Neural cell (in vitro differentiated cells): ENCODE data around the gene BCKDK.

Experiments
- REST ChIP-seq: IDR thresholded peaks from 2 replicates; pipeline ENCODE4 v1.6.1; 2012; ENCODE audit warnings: borderline replicate concordance
- TF ChIP-seq, protein P1 (sequence below): fragments of 450-650 bp; IDR thresholded peaks from 2 replicates; pipeline ENCODE4 v1.5.1; 2014; ENCODE audit warnings: antibody characterized with exemption, mild to moderate bottlenecking, moderate library complexity; ENCODE audit not compliant: poor library complexity, severe bottlenecking

DNA sequence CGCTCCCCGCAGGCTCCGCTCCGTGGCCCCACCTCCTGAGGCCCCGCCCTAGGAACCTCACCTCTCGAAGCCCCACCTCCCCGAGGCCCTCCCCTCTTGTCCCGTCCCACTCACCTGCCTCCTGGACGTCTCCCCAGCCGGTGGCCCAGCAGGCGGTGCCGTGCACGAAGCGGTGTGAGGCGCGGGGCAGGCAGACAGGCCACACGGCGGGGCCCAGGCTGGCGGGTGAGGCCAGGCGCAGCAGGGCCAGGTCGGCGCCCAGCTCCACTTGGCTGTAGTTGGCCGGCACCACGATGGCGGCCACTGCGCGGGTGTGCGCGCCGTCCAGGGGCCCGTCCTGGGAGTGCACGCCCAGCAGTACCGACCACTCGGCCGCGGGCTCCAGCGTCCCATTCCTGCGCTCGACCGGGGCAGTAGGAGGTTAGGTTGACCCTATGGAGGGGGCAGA is 40.1 kb downstream of the BCKDK start:
- TF ChIP-seq REST: no peak
- TF ChIP-seq, protein P1, sequence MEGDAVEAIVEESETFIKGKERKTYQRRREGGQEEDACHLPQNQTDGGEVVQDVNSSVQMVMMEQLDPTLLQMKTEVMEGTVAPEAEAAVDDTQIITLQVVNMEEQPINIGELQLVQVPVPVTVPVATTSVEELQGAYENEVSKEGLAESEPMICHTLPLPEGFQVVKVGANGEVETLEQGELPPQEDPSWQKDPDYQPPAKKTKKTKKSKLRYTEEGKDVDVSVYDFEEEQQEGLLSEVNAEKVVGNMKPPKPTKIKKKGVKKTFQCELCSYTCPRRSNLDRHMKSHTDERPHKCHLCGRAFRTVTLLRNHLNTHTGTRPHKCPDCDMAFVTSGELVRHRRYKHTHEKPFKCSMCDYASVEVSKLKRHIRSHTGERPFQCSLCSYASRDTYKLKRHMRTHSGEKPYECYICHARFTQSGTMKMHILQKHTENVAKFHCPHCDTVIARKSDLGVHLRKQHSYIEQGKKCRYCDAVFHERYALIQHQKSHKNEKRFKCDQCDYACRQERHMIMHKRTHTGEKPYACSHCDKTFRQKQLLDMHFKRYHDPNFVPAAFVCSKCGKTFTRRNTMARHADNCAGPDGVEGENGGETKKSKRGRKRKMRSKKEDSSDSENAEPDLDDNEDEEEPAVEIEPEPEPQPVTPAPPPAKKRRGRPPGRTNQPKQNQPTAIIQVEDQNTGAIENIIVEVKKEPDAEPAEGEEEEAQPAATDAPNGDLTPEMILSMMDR: no peak
